HG03060 (cell line): ENCODE results near the gene WDR93.
"Not testable (repeated sequence)": the region's sequence is repeated elsewhere in the genome, so short reads cannot be mapped to it uniquely, and the experiment has no call there.

Source experiments
- ATAC-seq: cut with Tn5 transposase; IDR thresholded peaks from one replicate; pipeline ENCODE4 v1.9.1; 2021; ENCODE audit warnings: low read depth, moderate number of reproducible peaks; ENCODE audit not compliant: unreplicated experiment

WDR93 gene

DNA sequence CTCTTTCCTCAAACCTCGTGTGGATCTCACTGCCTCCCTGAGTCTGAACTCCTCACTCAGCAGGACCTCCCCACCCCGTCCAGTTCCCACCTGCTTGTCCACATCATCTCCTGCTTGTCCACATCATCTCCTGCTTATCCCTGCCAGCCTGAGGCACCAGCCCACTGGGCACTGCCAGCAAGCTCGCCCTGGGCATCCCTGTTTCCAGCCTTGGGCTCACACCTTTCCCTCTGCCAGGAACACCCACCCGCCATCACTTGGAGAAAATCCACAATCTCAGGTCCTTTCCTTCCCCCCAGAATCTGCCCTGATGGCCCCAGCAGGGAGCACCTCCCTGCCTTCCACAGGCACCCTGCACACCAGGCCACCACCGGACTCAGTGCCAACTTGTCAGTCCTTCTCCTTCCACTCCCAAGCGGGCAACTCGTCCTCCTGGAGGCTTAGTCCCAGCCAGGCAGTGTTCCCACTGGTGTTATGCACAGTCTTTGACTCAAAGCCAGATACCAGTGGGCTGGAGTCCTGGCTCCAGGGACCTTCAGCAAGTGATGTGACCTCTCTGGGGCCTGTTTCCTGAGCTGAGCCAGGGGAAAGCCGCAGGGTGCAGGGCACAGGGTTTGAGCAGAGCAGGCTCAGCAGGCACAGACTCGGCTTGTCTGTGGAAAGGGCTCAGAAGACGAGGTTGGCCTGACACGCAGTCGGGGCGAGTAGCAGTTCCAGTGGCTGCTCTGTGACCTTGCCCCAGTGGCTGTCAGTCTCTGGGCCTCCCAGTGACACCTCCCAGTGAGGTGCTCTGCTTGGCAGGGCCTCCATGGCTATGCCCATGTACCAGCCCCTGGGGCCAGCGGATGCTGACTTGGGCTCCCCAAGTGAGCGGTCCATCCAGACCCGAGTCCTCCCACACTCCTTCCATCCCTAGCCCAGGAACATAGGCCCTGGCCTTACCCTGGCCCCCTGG, 76.0 kb downstream of the WDR93 start:
- ATAC-seq = no peak

DNA sequence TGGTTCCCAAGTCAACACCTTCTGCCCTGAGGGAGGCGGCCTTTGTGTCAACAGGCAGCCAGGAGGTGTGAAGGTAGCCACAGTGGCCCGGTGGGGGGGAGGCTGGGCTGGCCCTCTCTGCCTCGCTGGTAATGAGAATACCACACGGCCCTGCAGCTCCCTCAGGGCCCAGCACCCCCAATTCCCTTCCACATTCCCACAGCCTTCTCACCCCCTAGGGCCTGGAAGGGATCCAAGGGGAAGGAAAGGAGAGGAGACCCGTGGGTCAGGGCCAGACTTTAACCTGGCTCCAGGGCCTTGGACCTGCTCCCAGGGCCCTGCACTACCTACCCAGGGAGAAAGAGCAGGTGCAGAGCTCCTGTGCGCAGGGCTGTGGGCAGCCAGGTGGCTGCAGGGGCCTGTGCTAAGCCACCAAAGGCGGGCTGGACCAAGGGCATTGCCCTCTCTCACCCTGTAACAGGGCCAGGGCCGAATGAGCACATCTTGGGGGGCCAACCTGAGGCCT, 76.9 kb downstream of the WDR93 start:
- ATAC-seq = no peak

DNA sequence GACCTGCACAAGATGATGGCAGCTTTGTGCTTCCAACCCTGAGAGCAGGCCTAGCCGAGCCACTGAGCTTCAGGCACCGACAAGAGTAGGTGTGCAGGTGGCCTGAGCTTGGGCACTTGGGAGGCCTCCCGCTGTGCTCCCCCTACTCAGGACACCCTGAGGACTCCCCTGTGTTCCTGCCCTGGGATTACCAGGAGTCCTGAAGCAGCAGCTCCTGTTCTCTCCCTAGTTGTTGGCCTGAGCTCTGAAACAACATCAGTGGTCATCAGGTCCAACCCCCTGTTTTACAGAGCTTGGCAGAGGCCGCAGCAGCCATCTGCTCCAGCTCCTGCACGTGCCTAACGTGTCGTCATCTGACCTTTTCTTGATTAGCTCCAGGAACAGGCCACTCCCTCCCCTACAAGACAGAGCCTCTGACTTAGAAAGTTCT, 77.5 kb downstream of the WDR93 start:
- ATAC-seq = no peak

DNA sequence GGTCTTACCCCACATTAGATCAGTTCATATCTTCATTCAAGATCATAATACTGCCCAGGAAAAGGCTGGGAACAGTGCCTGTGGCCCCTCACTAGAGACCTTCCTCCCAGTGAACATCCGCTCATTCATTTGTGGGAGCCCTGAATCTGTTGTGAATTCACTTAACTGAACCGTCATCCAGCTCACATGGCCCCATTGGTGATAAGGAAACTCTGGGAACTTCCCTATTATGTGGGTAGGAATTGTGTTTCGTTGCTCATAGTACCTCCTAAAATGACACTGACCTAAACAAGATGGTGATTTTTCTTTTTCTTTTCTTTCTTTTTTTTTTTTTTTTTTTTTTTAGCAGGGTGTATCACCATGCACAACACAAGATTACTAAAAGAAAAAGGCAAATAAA, 78.8 kb downstream of the WDR93 start:
- no peak for ATAC-seq

DNA sequence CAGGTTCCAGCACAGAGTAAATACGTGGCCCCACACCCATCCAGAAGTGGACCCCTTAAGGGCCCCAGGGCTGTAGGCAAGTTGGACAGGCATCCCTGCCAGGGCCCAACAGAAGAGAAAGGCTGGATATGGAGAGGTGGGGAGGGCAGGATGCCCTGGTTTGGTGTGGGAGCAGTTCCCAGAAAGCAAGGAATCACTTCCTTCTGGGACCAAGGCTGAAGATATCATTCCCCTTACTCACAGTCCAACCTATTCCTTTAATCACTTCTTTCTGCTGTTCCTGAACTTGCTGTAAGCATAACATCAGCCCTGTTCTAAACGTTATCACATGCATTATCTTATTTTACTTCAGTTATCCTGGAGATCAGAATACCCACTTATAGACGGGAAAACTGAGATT, 79.4 kb downstream of the WDR93 start:
- no peak for ATAC-seq

DNA sequence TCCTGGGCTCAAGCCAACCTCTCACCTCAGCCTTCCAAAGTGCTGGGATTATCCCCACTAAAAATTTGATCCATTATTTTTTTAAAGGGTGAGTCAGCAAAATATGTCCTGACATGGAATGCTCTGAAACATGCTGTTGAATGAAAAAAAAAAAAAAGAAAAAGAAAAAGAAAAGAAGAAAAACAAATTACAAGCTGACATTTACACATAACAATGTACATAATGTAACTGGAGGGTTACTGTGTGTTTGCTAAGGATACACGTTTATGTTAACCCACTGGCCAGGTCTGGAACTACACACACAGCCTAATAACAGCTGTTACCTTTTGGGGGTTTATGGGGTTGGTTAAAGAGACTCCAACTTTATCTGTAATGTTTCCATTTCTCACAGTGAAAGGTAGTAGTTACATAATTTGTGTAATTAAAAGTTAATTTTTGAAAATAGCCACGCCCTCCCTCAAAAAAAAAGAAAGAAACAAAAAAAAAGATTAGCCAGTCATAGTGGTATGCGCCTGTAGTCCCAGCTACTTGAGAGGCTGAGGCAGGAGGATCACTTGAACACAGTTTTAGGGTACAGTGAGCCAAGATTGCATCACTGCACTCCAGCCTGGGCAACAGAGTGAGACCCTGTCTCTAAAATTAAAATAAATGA, 82.4 kb downstream of the WDR93 start:
- no peak for ATAC-seq

DNA sequence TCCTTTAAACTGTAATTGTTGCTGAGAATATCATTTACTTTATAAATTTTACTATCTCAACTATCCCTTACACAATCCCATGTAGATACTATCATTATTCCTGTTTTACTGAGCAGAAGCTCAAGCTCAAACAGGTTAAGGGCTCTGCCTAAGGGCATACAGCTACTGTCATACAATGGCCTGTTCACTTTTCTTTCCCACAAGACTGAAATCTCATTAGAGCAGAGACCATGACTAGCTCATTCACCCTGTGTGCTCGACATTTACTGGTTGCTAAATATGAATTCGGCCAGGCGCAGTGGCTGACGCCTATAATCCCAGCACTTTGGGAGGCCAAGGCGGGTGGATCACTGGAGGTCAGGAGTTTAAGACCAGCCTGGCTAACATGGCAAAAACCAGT, 83.9 kb downstream of the WDR93 start:
- ATAC-seq = no peak

DNA sequence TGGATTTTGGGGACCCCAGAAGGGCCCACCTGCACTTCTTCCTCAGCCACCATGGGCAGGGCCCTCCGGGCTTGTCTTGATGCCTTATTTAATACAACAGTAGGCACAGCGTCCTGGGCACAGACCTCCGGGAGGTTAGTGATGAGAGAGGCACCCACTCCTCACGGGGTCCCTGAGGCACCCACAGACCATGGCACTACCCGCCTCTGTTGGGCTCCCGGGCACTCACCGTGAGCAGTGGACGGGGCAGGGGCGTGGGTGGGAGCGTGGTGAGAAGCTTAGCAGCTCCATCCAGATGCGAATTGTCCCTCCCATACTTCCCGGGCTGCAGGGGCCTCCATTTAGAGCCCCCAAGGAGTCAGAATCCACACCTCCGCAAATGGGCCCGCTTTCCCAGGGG, 85.2 kb downstream of the WDR93 start:
- ATAC-seq = no peak

DNA sequence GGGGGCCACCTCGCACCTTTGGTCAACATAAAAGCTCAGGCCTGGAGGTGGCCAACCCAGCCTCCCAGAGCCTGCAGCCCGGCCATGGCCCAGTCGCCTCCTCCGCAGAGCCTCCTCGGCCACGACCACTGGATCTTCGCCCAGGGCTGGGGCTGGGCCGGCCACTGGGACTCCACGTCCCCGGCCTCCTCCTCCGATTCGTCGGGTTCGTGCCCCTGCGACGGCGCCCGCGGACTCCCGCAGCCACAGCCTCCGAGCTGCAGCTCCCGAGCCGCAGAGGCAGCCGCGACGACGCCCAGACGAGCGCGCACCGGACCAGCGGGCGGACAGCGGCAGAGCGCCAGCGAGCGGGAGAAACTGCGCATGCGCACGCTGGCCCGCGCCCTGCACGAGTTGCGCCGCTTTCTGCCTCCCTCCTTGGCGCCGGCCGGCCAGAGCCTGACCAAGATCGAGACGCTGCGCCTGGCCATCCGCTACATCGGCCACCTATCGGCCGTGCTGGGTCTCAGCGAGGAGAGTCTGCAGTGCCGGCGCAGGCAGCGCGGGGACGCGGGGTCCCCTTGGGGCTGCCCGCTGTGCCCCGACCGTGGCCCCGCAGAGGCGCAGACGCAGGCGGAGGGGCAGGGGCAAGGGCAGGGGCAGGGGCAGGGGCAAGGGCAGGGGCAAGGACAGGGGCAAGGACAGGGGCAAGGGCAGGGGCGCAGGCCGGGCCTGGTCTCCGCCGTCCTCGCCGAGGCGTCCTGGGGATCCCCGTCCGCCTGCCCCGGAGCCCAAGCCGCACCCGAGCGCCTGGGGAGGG, 85.9 kb downstream of the WDR93 start, which contains the start of gene MESP2:
TSS of gene MESP2 (plus strand) at position 59 of the 799 bp plus-strand sequence. CDS start at position 85, 26 bp downstream.
- no peak for ATAC-seq

DNA sequence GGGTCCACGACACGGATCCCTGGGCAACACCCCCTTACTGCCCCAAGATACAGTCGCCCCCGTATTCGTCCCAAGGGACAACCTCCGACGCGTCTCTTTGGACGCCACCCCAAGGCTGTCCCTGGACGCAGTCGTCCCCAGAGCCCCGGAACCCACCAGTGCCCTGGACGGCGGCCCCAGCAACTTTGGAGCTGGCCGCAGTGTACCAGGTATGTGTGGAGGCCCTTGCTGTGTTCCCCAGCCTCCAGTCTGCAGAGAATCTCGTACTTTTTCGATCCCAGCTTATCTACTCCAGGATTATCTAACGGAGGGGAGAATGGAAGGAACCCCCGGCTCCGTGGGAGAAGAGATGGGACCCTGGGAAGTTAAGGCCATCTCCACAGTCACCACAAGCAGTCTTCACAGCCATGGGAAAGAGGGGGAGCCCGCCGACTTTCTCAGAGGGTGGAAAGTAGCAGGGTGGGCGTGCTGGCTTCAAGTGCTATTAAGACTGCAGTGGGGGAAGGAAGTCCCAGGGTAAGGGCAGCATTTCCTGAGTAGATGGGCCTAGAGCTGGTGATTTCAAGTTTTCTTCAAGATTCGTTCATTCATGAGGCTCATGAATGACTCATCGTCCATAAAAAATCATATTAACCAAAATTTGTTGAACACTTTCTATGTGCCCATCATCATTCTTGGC, 86.6 kb downstream of the WDR93 start:
- ATAC-seq = no peak

DNA sequence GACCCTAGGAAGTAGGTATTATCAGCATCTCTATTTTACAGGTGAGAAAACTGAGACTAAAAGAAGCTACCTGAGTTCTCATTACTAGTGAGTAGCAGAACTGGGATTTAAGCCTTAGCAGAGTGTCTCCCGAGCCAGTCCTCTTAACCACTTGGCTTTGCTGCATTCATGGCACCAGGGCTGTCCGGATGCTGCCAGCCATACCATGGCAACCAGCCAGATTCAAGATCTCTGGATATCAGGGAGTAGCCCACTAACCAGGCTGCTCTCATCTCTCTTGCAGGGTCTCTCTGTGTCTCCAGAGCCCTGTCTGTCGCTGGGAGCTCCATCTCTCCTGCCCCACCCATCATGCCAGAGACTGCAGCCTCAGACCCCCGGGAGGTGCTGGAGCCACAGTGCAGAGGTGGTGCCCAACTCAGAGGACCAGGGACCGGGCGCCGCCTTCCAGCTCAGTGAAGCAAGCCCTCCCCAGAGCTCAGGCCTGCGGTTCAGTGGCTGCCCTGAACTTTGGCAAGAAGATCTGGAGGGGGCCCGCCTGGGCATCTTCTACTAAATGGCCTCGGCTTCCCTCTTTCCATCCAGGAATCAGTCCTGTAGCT, 87.3 kb downstream of the WDR93 start:
- ATAC-seq = no peak

DNA sequence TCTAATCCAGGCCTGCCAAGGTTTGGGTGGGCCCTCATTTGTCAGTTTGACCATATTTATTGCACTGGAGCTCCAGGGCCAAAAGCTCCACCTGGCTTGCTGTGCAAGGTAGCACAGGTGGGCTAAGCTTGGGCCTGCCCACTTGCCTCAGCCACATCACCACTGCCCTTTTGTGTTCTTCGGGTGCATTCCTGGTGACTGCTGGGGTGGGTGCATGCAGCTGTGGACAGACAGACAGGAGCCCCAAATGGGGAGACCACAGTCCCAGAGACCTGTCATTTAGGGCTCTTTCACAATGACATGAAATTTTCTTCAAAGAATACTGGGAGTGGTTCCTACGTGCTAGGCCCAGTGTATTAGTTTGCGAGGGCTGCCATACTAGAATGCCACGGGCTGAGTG, 88.2 kb downstream of the WDR93 start:
- ATAC-seq = no peak

DNA sequence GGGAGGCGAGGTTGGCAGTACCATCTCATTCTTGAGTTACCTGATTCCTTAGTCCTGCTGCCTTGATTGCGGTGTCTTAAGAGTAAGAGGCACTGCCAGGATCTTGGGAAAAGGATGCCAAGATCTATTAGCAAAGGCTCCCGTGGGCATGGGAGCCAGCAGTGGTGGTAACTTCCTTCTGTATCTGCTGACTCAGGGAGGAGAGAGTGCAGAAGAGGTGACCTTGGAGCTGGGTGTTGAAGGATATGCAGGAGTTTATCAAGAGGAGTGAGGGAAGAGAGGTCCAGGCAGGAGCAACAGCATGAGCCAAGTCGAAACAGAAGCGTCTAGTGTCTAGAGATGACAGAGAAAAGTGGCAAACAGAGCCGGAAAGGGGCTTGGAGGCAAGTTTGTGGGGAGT, 90.0 kb downstream of the WDR93 start:
- no peak for ATAC-seq

DNA sequence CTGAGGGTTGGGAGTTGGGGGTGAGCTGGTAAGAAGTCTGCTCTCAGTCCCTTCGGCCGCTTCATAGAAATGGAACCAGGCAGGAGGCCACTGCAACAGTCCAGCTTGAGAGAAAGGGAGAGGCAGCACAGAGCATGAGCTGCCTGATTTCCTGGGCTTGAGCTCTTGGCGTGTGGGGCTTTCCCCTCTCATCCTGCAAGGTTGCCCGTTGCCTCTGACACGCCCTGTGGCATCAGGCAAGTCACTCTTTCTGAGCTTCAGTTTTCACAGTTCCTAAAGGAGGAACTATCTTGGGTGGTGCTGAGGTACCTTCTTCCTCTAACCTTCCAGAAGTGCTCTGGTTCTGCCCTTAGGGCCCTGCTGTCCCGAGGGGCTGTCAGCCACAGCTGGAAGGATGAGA, 90.4 kb downstream of the WDR93 start:
- ATAC-seq = no peak

DNA sequence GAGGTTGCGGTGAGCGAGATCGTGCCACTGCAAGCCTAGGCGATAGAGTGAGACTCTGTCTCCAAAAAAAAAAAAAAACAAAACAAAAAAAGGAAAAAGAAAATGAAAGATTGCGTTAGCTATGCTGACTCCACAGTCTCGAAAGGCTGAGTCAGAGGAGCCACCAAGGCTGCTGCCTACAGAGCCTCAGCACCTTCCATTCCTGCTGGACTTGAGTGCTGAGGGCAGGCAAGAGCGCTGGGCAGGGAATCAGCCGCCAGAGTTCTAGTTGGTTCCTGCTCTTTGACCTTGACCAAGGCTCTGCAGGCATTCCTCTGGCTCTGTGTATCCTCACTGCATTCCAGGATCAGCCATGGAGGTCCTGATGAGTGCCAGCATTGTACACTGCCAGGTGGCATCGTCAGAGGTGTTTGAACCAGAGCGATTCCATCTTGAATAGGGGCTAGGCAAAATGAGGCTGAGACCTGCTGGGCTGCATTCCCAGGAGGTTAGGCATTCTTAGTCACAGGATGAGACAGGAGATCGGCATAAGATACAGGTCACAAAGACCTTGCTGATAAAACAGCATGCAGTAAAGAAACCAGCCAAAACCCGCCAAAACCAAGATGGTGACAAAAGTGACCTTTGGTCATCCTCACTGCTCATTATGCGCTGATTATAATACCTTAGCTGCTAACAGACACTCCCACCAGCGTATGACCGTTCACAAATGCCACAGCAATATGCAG, 91.4 kb downstream of the WDR93 start:
- no peak for ATAC-seq

DNA sequence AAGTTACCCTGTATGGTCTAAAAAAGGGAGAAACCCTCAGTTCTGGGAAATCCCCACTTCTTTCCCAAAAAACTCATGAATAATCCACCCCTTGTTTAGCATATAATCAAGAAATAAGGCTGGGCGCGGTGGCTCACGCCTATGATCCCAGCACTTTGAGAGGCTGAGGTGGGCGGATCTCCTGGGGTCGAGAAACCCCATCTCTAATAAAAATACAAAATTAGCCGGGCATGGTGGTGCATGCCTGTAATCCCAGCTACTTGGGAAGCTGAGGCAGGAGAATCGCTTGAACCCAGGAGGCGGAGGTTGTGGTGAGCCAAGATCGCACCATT, 92.0 kb downstream of the WDR93 start:
- ATAC-seq = not testable (repeated sequence)

DNA sequence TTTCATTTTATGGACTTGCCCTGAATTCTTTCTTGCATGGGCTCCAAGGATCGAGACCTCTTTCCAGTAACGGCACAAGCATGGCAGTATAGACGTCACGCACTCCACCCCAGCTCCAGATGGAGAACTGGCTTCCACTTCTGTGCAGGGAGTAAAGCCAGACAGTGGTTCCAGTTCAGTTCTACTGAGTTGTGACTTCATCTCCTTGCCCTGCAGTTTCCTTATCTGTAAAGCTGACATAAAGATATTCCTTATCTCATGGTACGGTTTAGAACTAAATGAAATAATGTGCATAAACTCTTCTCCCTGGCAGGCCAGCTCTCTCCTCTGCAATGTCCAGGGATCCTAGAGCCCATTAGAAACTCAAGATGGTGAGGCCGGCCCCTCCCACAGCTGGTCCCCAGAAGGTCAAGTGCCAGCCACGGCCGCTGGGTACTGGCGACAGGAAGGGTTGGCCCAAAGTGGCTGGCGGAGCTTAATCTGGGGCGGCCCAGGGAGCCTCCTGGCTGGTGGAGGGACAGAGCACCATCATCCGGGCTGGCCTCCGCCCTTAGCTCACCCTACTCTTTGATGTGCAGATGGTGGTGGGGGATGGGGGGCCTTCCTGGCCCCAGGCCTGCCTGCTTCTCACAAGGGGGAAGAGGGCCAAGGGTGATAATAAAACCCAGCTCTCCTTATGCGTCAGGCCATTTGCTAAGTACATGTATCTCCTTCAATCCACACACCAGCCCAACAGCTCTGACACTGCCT, 92.7 kb downstream of the WDR93 start:
- no peak for ATAC-seq

DNA sequence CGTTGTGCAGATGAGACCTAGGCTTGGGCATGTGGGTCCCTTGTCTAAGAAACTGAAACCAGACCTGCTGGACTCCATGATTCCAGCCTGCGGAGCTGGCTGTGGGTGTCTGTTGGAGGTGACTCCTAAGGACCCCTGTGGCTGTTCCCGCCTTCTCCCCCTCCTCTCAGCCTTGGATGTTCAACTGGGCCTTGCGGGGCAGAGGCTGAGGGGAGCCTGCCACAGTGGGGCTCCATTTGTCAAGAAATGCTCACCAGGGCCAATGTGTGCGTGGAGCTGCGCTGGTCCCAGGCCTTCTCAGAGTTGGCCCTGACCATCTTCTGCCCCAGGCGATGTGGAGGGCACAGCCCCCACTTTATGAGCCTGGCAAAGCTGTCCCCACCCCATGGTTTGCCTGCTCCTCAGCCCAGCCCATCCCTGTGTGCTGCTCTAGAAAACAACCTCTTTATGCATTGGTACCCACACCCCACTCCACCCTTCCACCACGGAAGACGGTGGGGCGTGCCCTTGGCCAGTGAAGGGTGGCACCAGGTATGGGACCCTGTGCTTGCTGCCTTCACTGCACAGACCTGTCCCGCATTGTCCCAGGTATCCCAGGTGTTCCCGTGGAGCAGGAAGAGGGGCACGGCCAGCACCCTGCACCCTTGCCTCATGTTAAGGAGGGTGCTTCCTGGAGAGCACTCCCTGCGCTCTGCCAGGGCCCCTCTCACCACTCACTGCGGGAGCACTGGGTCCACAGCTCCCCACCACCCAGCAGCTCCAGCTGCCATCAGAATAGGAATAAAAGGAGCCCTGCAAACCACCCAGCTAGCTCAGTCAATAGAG, 93.5 kb downstream of the WDR93 start:
- no peak for ATAC-seq
